Aorta (tissue), 5 donors: ENCODE data around the gene CKMT2. TPM values are rescaled to one million over a fixed set of nuclear protein-coding genes. Genes with fewer than 3 reads are reported as not detected.
A peak's percentile ranks its signal among the peaks of the same experiment; 100 is the strongest.

Experiments used
- ATAC-seq: fragments of 200-7000 bp; cut with Tn5 transposase; one replicate; pipeline ENCODE4 v1.9.1; 2022; ENCODE audit warnings: moderate library complexity; ENCODE audit not compliant: low FRiP score
- DNase-seq, 2 donors: peaks; one replicate each; pipeline ENCODE4 v3.0.0-alpha.2; 2020
- H3K27ac ChIP-seq, 2 donors: one replicate each; pipeline ENCODE4 v1.5.1; 2013; ENCODE audit warnings: low read length in 2 of 2, mild to moderate bottlenecking in 2 of 2, moderate library complexity in 2 of 2, control low read depth in 1 of 2, inconsistent platforms in 1 of 2, low read depth in 1 of 2
- H3K27me3 ChIP-seq, 2 donors: one replicate each; pipeline ENCODE4 v1.6.1; 2013; ENCODE audit warnings: control low read depth in 1 of 2, low read length in 1 of 2, mild to moderate bottlenecking in 1 of 2, moderate library complexity in 1 of 2; ENCODE audit not compliant: insufficient read depth in 2 of 2, control insufficient read depth in 1 of 2
- H3K36me3 ChIP-seq, 2 donors: one replicate each; pipeline ENCODE4 v1.6.1; 2013; ENCODE audit warnings: control low read depth in 1 of 2, low read length in 1 of 2, mild to moderate bottlenecking in 1 of 2; ENCODE audit not compliant: insufficient read depth in 2 of 2, control insufficient read depth in 1 of 2
- H3K4me1 ChIP-seq, 2 donors: one replicate each; pipeline ENCODE4 v1.6.1; 2013; ENCODE audit warnings: low read length in 2 of 2, control low read depth in 1 of 2, mild to moderate bottlenecking in 1 of 2, moderate library complexity in 1 of 2; ENCODE audit not compliant: insufficient read depth in 2 of 2, control insufficient read depth in 1 of 2
- H3K4me3 ChIP-seq, 2 donors: one replicate each; pipeline ENCODE4 v1.5.1; 2013; ENCODE audit warnings: low read length in 2 of 2, control low read depth in 1 of 2, mild to moderate bottlenecking in 1 of 2
- H3K9me3 ChIP-seq: one replicate; pipeline ENCODE4 v1.6.1; 2013; ENCODE audit warnings: mild to moderate bottlenecking, low read length; ENCODE audit not compliant: control insufficient read depth
- WGBS, 2 donors: extraction: QIAGEN DNeasy Blood & Tissue Kit; methylation state at CpG; one replicate each; pipeline ENCODE4 v1.1.7; 2013; 5-methylcytosine and 5-hydroxymethylcytosine counted together
- intact Hi-C, 2 donors: fragments of 100-400 bp; cut with DNase I; formaldehyde crosslinking; loops; one replicate each; pipeline versions ENCODE4 v1.14.2 to v1.15.0; 2022
- polyA plus RNA-seq, 2 donors: library from polyadenylated mRNA; stranded (reverse); fragments of 200-250 nt; gene quantifications; one replicate each; pipeline ENCODE4 v1.2.3, GENCODE V29; 2013
- total RNA-seq, 2 donors: library from RNA; stranded (reverse); fragmentation: NEBNext Ultra II Directional; extraction: Animal tissue kit (Norgen Biotek cat#: 25700); gene quantifications; one replicate each; pipeline ENCODE4 v1.2.1, GENCODE V29; 2021
- donor health status: healthy with polysubstance abuse.
- donor health status: Bipolar disorder and iron deficiency.
- donor health status: DM: no; HTN: no; CAD: no.
- donor health status: DM: no; HTN: no; CAD: no.
- donor health status: DM: yes; HTN: yes; CAD: no.

Gene CKMT2
- total and polyA plus RNA-seq, 4 donors = 5.4 to 29.3 (median 14.9) TPM

DNA sequence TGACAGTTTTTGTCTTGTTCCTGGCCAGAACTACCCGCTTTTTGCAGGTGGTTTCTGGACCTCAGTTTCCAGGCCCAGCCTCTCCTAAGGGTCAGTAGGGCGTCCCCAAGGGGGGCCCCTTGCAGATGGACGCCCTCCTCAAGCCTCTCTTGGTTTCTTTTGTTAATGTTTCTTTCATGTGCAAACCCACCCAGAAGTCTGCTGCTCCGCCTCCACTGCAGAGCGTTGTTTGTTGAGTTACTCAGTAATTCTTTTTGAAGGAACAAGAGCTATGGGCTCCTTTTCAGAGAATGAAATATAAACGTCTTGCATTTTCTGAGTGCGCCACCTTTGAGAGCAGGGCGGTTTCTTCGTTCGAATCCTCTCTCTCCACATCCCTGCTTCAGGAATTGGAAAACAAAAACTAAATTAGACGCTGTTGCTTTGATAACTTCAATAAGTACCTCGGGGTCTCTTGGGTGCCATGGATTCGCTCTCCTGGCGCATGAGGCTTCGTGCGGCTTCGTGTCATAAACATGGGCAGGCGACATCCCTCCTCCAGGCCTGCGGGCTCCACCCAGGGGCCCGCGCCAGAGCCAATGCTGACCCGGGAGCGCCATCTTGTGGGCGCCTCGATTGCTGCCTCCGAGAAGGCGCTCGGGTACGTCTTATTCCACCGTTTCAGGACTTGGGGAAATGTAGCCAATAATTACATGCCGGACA is 38.3 kb upstream of the CKMT2 start:
- no peaks in the 10 kb centered on the region for H3K27me3 ChIP-seq
- intact Hi-C loops = loop anchor here in 1 of 2 donors (10.0 kb wide), 1 partner anchor 510 kb away; no protein-coding TSS in a partner anchor
- H3K27ac ChIP-seq = no peak overlapping the region
- 21 to 23% methylated on average over 31 of the region's 31 CpGs for WGBS, 2 donors
- no peaks in the 10 kb centered on the region for H3K4me1 ChIP-seq
- no peak overlapping the region for H3K4me3 ChIP-seq
- ATAC-seq (peak; percentile 94), DNase-seq (peak; percentile 85 to 94)
- no peaks in the 10 kb centered on the region for H3K36me3 ChIP-seq
- H3K9me3 ChIP-seq = no peaks in the 10 kb centered on the region

DNA sequence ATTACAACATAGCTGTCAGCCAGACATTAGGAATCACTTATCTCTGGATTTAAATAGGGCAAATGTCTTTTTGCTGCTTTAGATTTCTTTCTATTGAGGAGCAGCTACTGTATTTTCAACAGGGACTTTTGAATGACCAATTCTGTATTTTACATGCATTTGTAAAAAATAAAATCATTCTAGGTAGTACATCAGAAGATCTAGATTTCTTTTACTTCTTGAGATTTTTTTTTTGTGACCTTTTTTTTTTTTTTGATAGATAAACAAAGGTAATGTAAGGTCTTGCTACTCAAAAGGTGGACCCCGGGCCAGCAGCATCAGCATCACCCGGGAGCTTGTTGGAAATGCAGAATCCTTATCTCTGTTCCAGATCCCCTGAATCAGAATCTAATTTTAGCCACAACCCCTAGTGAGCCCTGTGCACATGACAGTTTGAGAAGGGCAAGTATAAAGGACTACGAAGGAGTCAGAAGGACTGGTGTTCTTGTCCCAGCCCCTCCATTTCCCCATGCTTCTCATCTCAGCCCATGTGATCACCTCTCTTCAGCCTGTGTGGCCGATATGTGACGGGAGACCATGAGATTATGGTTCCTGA is 37.7 kb upstream of the CKMT2 start:
- no peak overlapping the region for H3K4me3 ChIP-seq
- no peaks in the 10 kb centered on the region for H3K4me1 ChIP-seq
- DNase-seq = no peak
- intact Hi-C loops = loop anchor here in 1 of 2 donors (10.0 kb wide), 1 partner anchor 511 kb away; no protein-coding TSS in a partner anchor
- H3K27me3 ChIP-seq = no peaks in the 10 kb centered on the region
- H3K27ac ChIP-seq = no peak overlapping the region
- WGBS, 2 donors = 23 to 26% methylated on average over 5 of the region's 5 CpGs
- no peaks in the 10 kb centered on the region for H3K9me3 ChIP-seq
- ATAC-seq = no peak
- no peaks in the 10 kb centered on the region for H3K36me3 ChIP-seq

DNA sequence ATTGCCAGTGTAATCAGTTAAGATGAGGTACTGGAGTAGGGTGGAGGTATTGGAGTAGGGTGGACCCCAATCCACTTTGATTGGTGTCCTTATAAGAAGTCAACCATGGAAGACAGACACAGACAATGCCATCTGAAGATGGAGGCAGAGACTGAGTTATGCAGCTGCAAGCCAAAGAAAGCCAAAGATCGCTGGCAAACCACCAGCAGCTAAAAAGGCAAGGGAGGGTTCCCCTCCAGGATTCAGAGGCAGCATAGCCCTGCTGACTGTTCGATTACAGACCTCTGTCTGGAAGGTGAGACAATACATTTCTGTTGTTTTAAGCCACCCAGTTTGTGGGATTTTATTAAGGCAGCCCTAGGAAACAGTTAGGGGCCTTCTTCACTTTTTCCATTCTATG is 30.5 kb upstream of the CKMT2 start:
- Histone ChIP-seq H3K36me3 (no peaks in the 10 kb centered on the region), H3K9me3 (no peaks in the 10 kb centered on the region), H3K27me3 (no peaks in the 10 kb centered on the region), H3K4me1 (no peaks in the 10 kb centered on the region), H3K4me3 (no peak overlapping the region), H3K27ac (no peak overlapping the region)
- DNase-seq (no peak), ATAC-seq (peak; percentile 40)
- 8 to 11% methylated on average over 2 of the region's 2 CpGs for WGBS, 2 donors
- intact Hi-C loops = no loop called here

DNA sequence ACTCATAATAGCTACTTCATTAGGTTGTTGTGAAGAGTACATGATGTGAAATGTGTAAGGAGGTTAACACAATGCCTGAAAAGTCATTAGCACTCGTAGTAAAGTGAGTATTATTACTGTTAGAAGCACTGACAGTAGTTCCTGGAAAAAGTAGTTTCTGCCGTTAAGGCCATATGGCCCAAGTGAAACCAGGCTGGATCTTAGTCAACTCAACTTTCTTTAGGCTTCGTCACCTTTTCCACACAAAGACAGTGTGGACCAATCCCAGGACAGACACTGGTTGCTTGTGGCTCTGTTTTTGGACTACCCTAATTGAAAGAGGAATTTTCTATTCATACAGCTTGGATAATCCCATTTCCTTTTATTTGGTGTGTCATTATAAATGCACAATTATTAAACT is 29.4 kb upstream of the CKMT2 start:
- H3K27ac ChIP-seq = no peak overlapping the region

DNA sequence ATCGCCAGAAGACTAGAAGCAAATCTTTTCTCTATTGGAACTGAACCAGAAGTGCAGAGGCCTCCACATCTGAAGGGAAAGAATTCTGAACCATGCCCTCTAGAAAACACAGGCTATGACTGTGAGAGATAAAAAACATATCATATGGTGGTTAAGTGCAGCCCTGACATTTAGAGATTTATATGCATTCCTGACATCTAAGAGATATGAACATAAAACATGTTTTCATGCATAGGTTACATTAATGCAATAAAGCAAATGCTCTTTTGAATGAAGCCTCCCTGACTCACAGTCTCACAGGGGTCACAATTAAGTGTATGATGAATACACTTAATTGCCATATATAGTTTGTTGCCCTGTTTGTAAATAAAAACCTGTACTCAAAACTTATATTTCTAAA is 28.9 kb upstream of the CKMT2 start:
- Histone ChIP-seq H3K36me3 (no peaks in the 10 kb centered on the region), H3K4me3 (no peak overlapping the region), H3K4me1 (no peaks in the 10 kb centered on the region), H3K27ac (no peak overlapping the region), H3K9me3 (no peaks in the 10 kb centered on the region), H3K27me3 (no peaks in the 10 kb centered on the region)
- intact Hi-C loops = no loop called here
- no peak for ATAC-seq
- 86 to 93% methylated on average over 1 of the region's 1 CpG for WGBS, 2 donors
- DNase-seq = no peak

More for the DNA sequence above, 29.4 kb upstream of the CKMT2 start:
- intact Hi-C loops = no loop called here
- Histone ChIP-seq H3K9me3 (no peaks in the 10 kb centered on the region), H3K36me3 (no peaks in the 10 kb centered on the region), H3K4me3 (no peak overlapping the region), H3K4me1 (no peaks in the 10 kb centered on the region), H3K27me3 (no peaks in the 10 kb centered on the region)
- DNase-seq = no peak
- ATAC-seq = no peak
- WGBS, 2 donors = 93% methylated on average over 3 of the region's 3 CpGs

DNA sequence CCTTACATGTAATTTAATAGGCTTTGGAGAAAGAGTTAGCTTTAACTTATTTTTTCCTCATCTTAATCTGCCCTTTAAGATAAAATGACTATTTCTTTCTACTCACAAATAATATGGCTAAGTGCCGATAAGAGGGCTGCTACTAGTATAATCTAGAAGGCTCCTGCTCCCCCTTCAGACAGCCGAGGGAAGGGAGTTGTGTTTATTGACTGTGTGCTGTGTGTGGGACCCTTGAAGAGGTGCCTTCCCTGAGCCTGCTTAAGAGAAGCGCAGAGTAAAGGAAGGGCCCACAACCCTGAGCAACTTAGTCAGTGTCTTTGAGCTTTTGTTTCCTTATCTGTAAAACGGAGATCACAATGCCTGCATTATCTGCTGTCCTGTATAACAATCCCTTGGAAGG is 28.1 kb upstream of the CKMT2 start:
- H3K4me1 ChIP-seq = no peaks in the 10 kb centered on the region
- no peak overlapping the region for H3K4me3 ChIP-seq
- H3K27ac ChIP-seq = no peak overlapping the region
- no peak for DNase-seq
- no peaks in the 10 kb centered on the region for H3K36me3 ChIP-seq
- H3K27me3 ChIP-seq = no peaks in the 10 kb centered on the region
- intact Hi-C loops = no loop called here
- ATAC-seq = no peak
- no peaks in the 10 kb centered on the region for H3K9me3 ChIP-seq
- 81 to 82% methylated on average over 4 of the region's 4 CpGs for WGBS, 2 donors

DNA sequence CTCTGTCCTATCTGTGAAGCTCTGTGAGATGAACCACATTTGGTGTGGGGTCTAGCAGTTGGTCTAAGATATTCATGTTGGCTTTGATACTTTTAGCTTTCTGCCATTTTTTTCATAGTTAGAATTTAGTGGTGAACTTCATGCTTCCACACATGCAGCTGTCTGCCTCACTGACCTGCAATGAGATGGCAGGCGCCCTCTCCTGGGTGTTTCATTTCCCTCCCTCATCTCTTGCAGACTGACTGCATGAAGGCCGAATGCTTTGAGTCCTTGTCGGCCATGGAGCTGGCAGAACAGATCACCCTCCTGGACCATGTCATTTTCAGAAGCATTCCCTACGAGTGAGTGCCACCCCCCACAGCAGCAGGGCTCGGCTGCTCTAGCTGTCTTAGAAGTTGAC is 26.1 kb upstream of the CKMT2 start:
- 44 to 46% methylated on average over 5 of the region's 5 CpGs for WGBS, 2 donors
- H3K36me3 ChIP-seq = no peaks in the 10 kb centered on the region
- ATAC-seq (no peak), DNase-seq (no peak)
- H3K27ac ChIP-seq = no peak overlapping the region
- H3K27me3 ChIP-seq = no peaks in the 10 kb centered on the region
- intact Hi-C loops = no loop called here
- H3K4me3 ChIP-seq = no peak overlapping the region
- no peaks in the 10 kb centered on the region for H3K9me3 ChIP-seq
- H3K4me1 ChIP-seq = no peaks in the 10 kb centered on the region

DNA sequence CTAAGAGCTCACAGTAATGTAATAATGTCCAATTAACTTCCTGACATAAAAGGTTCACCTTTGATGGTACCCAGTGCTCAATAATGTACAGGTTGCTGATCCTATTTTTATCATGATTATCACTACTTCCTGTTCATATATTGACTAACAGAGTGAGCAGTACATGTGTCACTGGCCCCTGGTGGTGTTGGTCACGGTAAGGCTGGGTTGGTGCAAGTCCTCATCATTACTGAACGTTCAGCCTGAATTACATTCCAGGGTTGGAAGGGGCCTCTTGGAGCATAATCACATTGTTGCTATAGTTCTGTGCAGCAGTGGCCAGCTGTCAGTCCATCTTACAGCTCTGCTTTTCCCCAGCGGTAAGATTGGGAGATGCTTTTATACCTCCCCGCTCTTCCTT is 24.2 kb upstream of the CKMT2 start:
- H3K36me3 ChIP-seq = no peaks in the 10 kb centered on the region
- no peaks in the 10 kb centered on the region for H3K4me1 ChIP-seq
- H3K9me3 ChIP-seq = no peaks in the 10 kb centered on the region
- intact Hi-C loops = no loop called here
- no peak overlapping the region for H3K27ac ChIP-seq
- ATAC-seq = no peak
- WGBS, 2 donors = 84 to 91% methylated on average over 4 of the region's 4 CpGs
- DNase-seq = no peak
- H3K27me3 ChIP-seq = no peaks in the 10 kb centered on the region
- H3K4me3 ChIP-seq = no peak overlapping the region

DNA sequence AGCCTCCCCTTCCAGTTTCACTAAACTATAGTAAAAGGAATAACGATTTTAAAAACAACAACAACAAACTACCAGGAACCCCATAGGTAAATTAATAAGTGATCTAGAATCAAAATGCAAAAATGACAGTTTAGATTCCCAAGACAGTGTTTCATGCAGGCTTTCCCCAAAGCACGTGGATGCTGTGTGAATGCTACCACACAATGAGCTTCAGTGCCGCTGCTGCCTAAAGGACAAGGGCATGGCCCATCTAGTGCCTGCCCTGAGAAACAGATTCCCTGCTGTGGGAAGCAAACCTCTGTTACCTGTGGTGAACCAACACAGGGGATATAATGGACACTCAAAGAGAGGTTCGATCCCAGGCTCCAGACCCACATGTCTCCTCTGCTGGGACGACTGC is 23.7 kb upstream of the CKMT2 start:
- intact Hi-C loops = no loop called here
- H3K27me3 ChIP-seq = no peaks in the 10 kb centered on the region
- H3K4me1 ChIP-seq = no peaks in the 10 kb centered on the region
- no peak overlapping the region for H3K4me3 ChIP-seq
- no peak for ATAC-seq
- H3K9me3 ChIP-seq = no peaks in the 10 kb centered on the region
- 89 to 90% methylated on average over 5 of the region's 5 CpGs for whole genome bisulfite sequencing, 2 donors
- H3K36me3 ChIP-seq = no peaks in the 10 kb centered on the region
- H3K27ac ChIP-seq = no peak overlapping the region
- DNase-seq = no peak
